ENCODE results near the gene AP2B1. TPM values are rescaled to one million over a fixed set of nuclear protein-coding genes. Genes with fewer than 3 reads are reported as not detected.

The AP2B1 gene
- total RNA-seq, 1 experiment from 2014 or later: 217 TPM

GRCh38 chr17:35651467-35651866, 64.3 kb downstream of the AP2B1 start:
- Histone ChIP-seq H2BK12ac (ENCODE audit: insufficient read length, low read depth, low read length) (no peak overlapping the region), H2AFZ (ENCODE audit: low read length) (no peak overlapping the region), H3K23ac (ENCODE audit: insufficient read length, low read depth, low read length) (no peak overlapping the region), H3K79me1 (ENCODE audit: insufficient read depth, low read depth, low read length, poor library complexity, severe bottlenecking) (no peaks in the 10 kb centered on the region), H4K91ac (ENCODE audit: insufficient read length, low read depth, low read length) (no peak overlapping the region), H3T11ph (ENCODE audit: low read length) (no peak overlapping the region), H2AK5ac (ENCODE audit: insufficient read length, low read length) (no peak overlapping the region), H4K20me1 (ENCODE audit: control insufficient read depth, insufficient read depth, insufficient read length) (no peaks in the 10 kb centered on the region), H3K14ac (ENCODE audit: insufficient read depth, low read length) (no peak overlapping the region), H2BK15ac (ENCODE audit: low read depth, low read length) (no peak overlapping the region), H2BK20ac (ENCODE audit: low read depth, low read length, poor library complexity, severe bottlenecking) (no peak overlapping the region), H2BK120ac (ENCODE audit: low read depth, low read length, poor library complexity, severe bottlenecking) (no peak overlapping the region), H3K4me1 (ENCODE audit: insufficient read depth, low read length) (no peaks in the 10 kb centered on the region), H3K56ac (ENCODE audit: insufficient read length, low read depth, low read length) (no peak overlapping the region), H3K27ac (ENCODE audit: insufficient read length, low read depth, low read length) (no peak overlapping the region), H3K27me3 (ENCODE audit: insufficient read depth, low read length) (no peaks in the 10 kb centered on the region), H4K8ac (replicated peaks; ENCODE audit: insufficient read length, low read depth, low read length) (no peak overlapping the region), H3K18ac (ENCODE audit: insufficient read length, low read depth, low read length) (no peak overlapping the region), H3K79me2 (ENCODE audit: insufficient read depth, low read length) (no peaks in the 10 kb centered on the region), H2BK5ac (ENCODE audit: insufficient read length, low read length) (no peak overlapping the region), H3K4me2 (ENCODE audit: insufficient read depth, insufficient read length, low read length) (no peak overlapping the region), H3K9me3 (ENCODE audit: control insufficient read depth, low read depth, low read length) (no peaks in the 10 kb centered on the region), H4K5ac (ENCODE audit: insufficient read length, low read depth, low read length) (no peak overlapping the region), H3K4ac (ENCODE audit: low read depth, low read length) (no peak overlapping the region), H3K23me2 (ENCODE audit: insufficient read length, low read depth, low read length, poor library complexity, severe bottlenecking) (no peaks in the 10 kb centered on the region), H3K9ac (ENCODE audit: extremely low read depth, insufficient read length, low read length) (no peak overlapping the region)
- peaks cover 3 to 32% (median 31%) of the 10 kb centered on the region in 3 experiments; a peak in 6 of 7 replicates for H3K36me3 Mint-ChIP-seq (ENCODE audit: insufficient read depth in 1 of 3, low read depth in 3 of 3)
- H3K27ac Mint-ChIP-seq: no peak overlapping the region
- no peak for DNase-seq
- no peak overlapping the region for H3K4me3 Mint-ChIP-seq
- TF ChIP-seq CTCF (conservative IDR thresholded peaks at IDR 0.05): no peak
- WGBS (ENCODE audit: extremely low coverage, insufficient read length, low lambda C conversion rate): no CpG with 5 or more reads among the region's 1 CpG
- H3K4me1 Mint-ChIP-seq: no peaks in the 10 kb centered on the region
- no peaks in the 10 kb centered on the region for H3K27me3 Mint-ChIP-seq (ENCODE audit: low read depth)
- H3K9me3 Mint-ChIP-seq: no peaks in the 10 kb centered on the region

Measured in H9 (cell line).